Left lung (tissue), 10 donors: ENCODE measurements around the gene TSPAN9. TPM values are rescaled to one million over a fixed set of nuclear protein-coding genes. Genes with fewer than 3 reads are reported as not detected.

ENCODE experiments used
- ATAC-seq: fragments of 200-7000 bp; cut with Tn5 transposase; one replicate; pipeline ENCODE4 v1.9.1; 2020; ENCODE audit warnings: moderate library complexity
- DNase-seq, 4 donors: peaks; one replicate each; pipeline ENCODE4 v3.0.0-alpha.2; 2013 to 2020
- H3K27ac ChIP-seq, 2 donors: fragments of 200-600 bp; sonication (generic) in 1 of 2; one replicate each; pipeline versions ENCODE4 v1.5.0 to v1.8.0; 2020 to 2021
- H3K27me3 ChIP-seq, 2 donors: fragments of 200-600 bp; sonication (generic) in 1 of 2; one replicate each; pipeline versions ENCODE4 v1.5.0 to v1.8.0; 2020 to 2021
- H3K36me3 ChIP-seq, 2 donors: fragments of 200-600 bp; sonication (generic) in 1 of 2; one replicate each; pipeline versions ENCODE4 v1.5.0 to v1.8.0; 2020 to 2021
- H3K4me1 ChIP-seq, 2 donors: fragments of 200-600 bp; one replicate each; pipeline ENCODE4 v1.8.0; 2021
- H3K4me3 ChIP-seq, 2 donors: fragments of 200-600 bp; sonication (generic) in 1 of 2; one replicate each; pipeline versions ENCODE4 v1.5.0 to v1.8.0; 2020 to 2021; ENCODE audit warnings: mild to moderate bottlenecking in 1 of 2
- H3K9me3 ChIP-seq, 2 donors: fragments of 200-600 bp; sonication (generic) in 1 of 2; one replicate each; pipeline versions ENCODE4 v1.5.0 to v1.8.0; 2020 to 2021
- CTCF ChIP-seq, 2 donors: fragments of 200-600 bp; sonication (generic) in 1 of 2; IDR thresholded peaks; one replicate each; pipeline versions ENCODE4 v1.5.0 to v1.8.0; 2021; ENCODE audit warnings: antibody characterized with exemption in 2 of 2
- intact Hi-C, 2 donors: fragments of 100-400 bp; cut with DNase I; formaldehyde crosslinking; loops; one replicate each; pipeline versions ENCODE4 v1.11.2 to v1.14.2; 2022
- polyA plus RNA-seq, 6 donors: library from polyadenylated mRNA; unstranded; fragments of 120-200 nt; gene quantifications; one replicate each; pipeline ENCODE4 v1.2.1, GENCODE V29; 2013; ENCODE audit not compliant: insufficient read length in 6 of 6
- total RNA-seq, 2 donors: library from RNA; stranded (reverse); fragmentation: NEBNext Ultra II Directional; extraction: Animal tissue kit (Norgen Biotek cat#: 25700); gene quantifications; one replicate each; pipeline ENCODE4 v1.2.1, GENCODE V29; 2021
- donor health status: DM: no; HTN: yes; CAD: no.
- donor health status: DM: no; HTN: no; CAD: no.

TSPAN9 gene
- total and polyA plus RNA-seq, 8 donors = 35.6 to 98.6 (median 81.3) TPM

GRCh38 chr12:3288690-3289089 lies 211.5 kb downstream of the TSPAN9 start:
- H3K9me3 ChIP-seq = no peaks in the 10 kb centered on the region
- no peak overlapping the region for H3K27ac ChIP-seq
- TF ChIP-seq CTCF (IDR thresholded peaks at IDR 0.05) = no peak
- no peaks in the 10 kb centered on the region for H3K27me3 ChIP-seq
- H3K36me3 ChIP-seq = peaks cover 0 to 1% of the 10 kb centered on the region in 2 donors
- intact Hi-C loops = no loop called here
- H3K4me1 ChIP-seq = no peaks in the 10 kb centered on the region
- ATAC-seq (no peak), DNase-seq (no peak)
- no peak overlapping the region for H3K4me3 ChIP-seq

- no peak overlapping the region for H3K4me3 ChIP-seq
- no peak for TF ChIP-seq CTCF (IDR thresholded peaks at IDR 0.05)
- no peaks in the 10 kb centered on the region for H3K9me3 ChIP-seq
- no peak overlapping the region for H3K27ac ChIP-seq
- H3K4me1 ChIP-seq = no peaks in the 10 kb centered on the region
- H3K27me3 ChIP-seq = peaks cover 0 to 4% of the 10 kb centered on the region in 2 donors
- DNase-seq (no peak), ATAC-seq (no peak)
- intact Hi-C loops = no loop called here
- no peaks in the 10 kb centered on the region for H3K36me3 ChIP-seq
Measured at GRCh38 chr12:3289702-3290101, 212.5 kb downstream of the TSPAN9 start.

GRCh38 chr12:3291939-3292338 lies 214.8 kb downstream of the TSPAN9 start:
- Histone ChIP-seq H3K27ac (no peak overlapping the region), H3K36me3 (no peaks in the 10 kb centered on the region), H3K27me3 (peaks cover 0 to 4% of the 10 kb centered on the region in 2 donors), H3K4me1 (no peaks in the 10 kb centered on the region), H3K9me3 (no peaks in the 10 kb centered on the region), H3K4me3 (no peak overlapping the region)
- no peak for DNase-seq
- TF ChIP-seq CTCF (IDR thresholded peaks at IDR 0.05) = no peak
- intact Hi-C loops = no loop called here
- no peak for ATAC-seq

GRCh38 chr12:3292677-3293412 lies 215.7 kb downstream of the TSPAN9 start:
- no peak for ATAC-seq
- Histone ChIP-seq H3K27ac (no peak overlapping the region), H3K36me3 (no peaks in the 10 kb centered on the region), H3K27me3 (peaks cover 0 to 11% of the 10 kb centered on the region in 2 donors), H3K4me3 (no peak overlapping the region), H3K4me1 (no peaks in the 10 kb centered on the region), H3K9me3 (no peaks in the 10 kb centered on the region)
- DNase-seq = no peak
- TF ChIP-seq CTCF (IDR thresholded peaks at IDR 0.05) = no peak
- intact Hi-C loops = no loop called here

GRCh38 chr12:3293446-3294161 lies 216.4 kb downstream of the TSPAN9 start:
- DNase-seq (no peak), ATAC-seq (no peak)
- no peak for TF ChIP-seq CTCF (IDR thresholded peaks at IDR 0.05)
- H3K36me3 ChIP-seq = no peaks in the 10 kb centered on the region
- no peaks in the 10 kb centered on the region for H3K9me3 ChIP-seq
- intact Hi-C loops = no loop called here
- no peaks in the 10 kb centered on the region for H3K4me1 ChIP-seq
- no peak overlapping the region for H3K4me3 ChIP-seq
- H3K27ac ChIP-seq = no peak overlapping the region
- H3K27me3 ChIP-seq = peaks cover 0 to 19% of the 10 kb centered on the region in 2 donors
